Suprapubic skin (tissue), 4 donors: Measurements from ENCODE around the gene TRHDE.

Experiments used
- CTCF ChIP-seq, 2 donors: fragments of 200-600 bp in 1 of 2; fragments of 450-650 bp in 1 of 2; sonication (generic) in 1 of 2; IDR thresholded peaks; one replicate each; pipeline ENCODE4 v1.5.1; 2016 to 2019; ENCODE audit warnings: antibody characterized with exemption in 2 of 2, mild to moderate bottlenecking in 1 of 2, moderate library complexity in 1 of 2
- EP300 ChIP-seq: sonication (generic); formaldehyde crosslinking; IDR thresholded peaks from one replicate; pipeline ENCODE4 v1.6.1; 2017; ENCODE audit warnings: antibody characterized with exemption
- POLR2A ChIP-seq, 2 donors: fragments of 450-650 bp; IDR thresholded peaks; one replicate each; pipeline ENCODE4 v1.6.1; 2017; ENCODE audit warnings: antibody characterized with exemption in 2 of 2, mild to moderate bottlenecking in 2 of 2, moderate library complexity in 2 of 2
- POLR2AphosphoS5 ChIP-seq, 3 donors: sonication (generic); formaldehyde crosslinking; IDR thresholded peaks; one replicate each; pipeline ENCODE4 v1.6.1; 2017; ENCODE audit warnings: antibody characterized with exemption in 3 of 3

GRCh38 chr12:72523754-72524153 lies 251.6 kb downstream of the TRHDE start:
- no peak for TF ChIP-seq CTCF (IDR thresholded peaks at IDR 0.05)
- TF ChIP-seq POLR2AphosphoS5 (IDR thresholded peaks at IDR 0.05): no peak
- no peak for TF ChIP-seq POLR2A (IDR thresholded peaks at IDR 0.05)
- TF ChIP-seq EP300: no peak
